ENCODE measurements around the gene NAB2. TPM values are rescaled to one million over a fixed set of nuclear protein-coding genes. Genes with fewer than 3 reads are reported as not detected.

Gene NAB2
- polyA plus RNA-seq, 2 of the 4 experiments (the other 2 are of a cell fraction), result 8.6 to 9.8 TPM

GRCh38 chr12:57097554-57097835 is 8.6 kb downstream of the NAB2 start:
- CTCF ChIA-PET, result interaction anchor here (1.0 to 18.3 kb wide), 6 partner anchors 11 to 37 kb away, joined by 3 to 330 read pairs (median 4); partner anchors contain the start of genes LRP1 and STAT6
- POLR2A ChIA-PET, result interaction anchor here (1.9 to 2.2 kb wide), 2 partner anchors 9 to 14 kb away, joined by 12 to 14 read pairs; partner anchors contain the start of genes NAB2 and STAT6
- FAIRE-seq, result no peak

DNA sequence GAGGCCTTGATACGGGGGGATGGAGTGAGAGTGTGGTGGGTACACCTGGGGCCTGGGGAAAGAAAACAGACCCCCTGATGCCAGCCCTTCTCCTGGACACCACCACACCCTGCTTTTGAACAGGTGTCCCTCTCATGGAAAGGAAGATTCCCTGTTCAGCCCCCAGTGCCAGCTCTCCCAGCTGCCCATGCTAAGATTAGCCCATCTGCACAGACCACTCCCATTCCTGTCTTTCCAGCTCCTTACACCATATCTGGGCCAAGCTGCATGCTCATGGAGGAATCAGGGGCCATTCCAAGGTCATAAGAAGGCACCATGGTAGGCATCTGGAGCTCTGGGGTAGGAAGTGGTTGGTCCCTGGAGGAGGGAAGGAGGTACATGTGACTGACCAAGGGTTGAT is 9.6 kb downstream of the NAB2 start:
- no peak for ATAC-seq
- Histone ChIP-seq H3K27ac (no peak overlapping the region), H3K4me1 (peaks cover 23% of the 10 kb centered on the region), H3K9me3 (no peaks in the 10 kb centered on the region), H3K4me2 (no peak overlapping the region), H3K4me3 (no peak overlapping the region)
- ChIA-PET POLR2A (interaction anchor here (1.9 kb wide), 1 partner anchor 10 kb away, joined by 14 read pairs; the partner anchor contains the start of gene NAB2), CTCF (interaction anchor here (0.6 to 18.3 kb wide), 8 partner anchors 9 to 77 kb away, joined by 3 to 330 read pairs (median 10); partner anchors contain the start of genes NAB2 and STAT6)
- TF ChIP-seq, protein P1, sequence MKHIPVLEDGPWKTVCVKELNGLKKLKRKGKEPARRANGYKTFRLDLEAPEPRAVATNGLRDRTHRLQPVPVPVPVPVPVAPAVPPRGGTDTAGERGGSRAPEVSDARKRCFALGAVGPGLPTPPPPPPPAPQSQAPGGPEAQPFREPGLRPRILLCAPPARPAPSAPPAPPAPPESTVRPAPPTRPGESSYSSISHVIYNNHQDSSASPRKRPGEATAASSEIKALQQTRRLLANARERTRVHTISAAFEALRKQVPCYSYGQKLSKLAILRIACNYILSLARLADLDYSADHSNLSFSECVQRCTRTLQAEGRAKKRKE (CRISPR knock-in tag; IDR thresholded peaks at IDR 0.05; ENCODE audit: low read depth), result no peak
- TF ChIP-seq ZC3H11A (IDR thresholded peaks at IDR 0.05), result no peak
- TF ChIP-seq CHD2 (IDR thresholded peaks at IDR 0.05; ENCODE audit: low read length, partially characterized antibody), result no peak
- no peak for TF ChIP-seq FOSB (CRISPR knock-in tag; IDR thresholded peaks at IDR 0.05)
- no peak for TF ChIP-seq HOXB5 (CRISPR knock-in tag; IDR thresholded peaks at IDR 0.05)
- no peak for TF ChIP-seq HDAC2 (IDR thresholded peaks at IDR 0.05)
- TF ChIP-seq NFE2L2 (conservative IDR thresholded peaks at IDR 0.05; ENCODE audit: low read length), result no peak
- TF ChIP-seq ESRRA (IDR thresholded peaks at IDR 0.05; ENCODE audit: borderline replicate concordance, low read length), result no peak
- TF ChIP-seq, protein P2, sequence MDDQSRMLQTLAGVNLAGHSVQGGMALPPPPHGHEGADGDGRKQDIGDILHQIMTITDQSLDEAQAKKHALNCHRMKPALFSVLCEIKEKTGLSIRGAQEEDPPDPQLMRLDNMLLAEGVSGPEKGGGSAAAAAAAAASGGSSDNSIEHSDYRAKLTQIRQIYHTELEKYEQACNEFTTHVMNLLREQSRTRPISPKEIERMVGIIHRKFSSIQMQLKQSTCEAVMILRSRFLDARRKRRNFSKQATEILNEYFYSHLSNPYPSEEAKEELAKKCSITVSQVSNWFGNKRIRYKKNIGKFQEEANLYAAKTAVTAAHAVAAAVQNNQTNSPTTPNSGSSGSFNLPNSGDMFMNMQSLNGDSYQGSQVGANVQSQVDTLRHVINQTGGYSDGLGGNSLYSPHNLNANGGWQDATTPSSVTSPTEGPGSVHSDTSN (IDR thresholded peaks at IDR 0.05), result no peak
- TF ChIP-seq PHF8 (IDR thresholded peaks at IDR 0.05; ENCODE audit: borderline replicate concordance, low read depth), result no peak
- no peak for TF ChIP-seq NR3C1 (IDR thresholded peaks at IDR 0.05)
- TF ChIP-seq CBX2 (IDR thresholded peaks at IDR 0.05; ENCODE audit: borderline replicate concordance, low read depth), result no peak
- TF ChIP-seq, protein P3, sequence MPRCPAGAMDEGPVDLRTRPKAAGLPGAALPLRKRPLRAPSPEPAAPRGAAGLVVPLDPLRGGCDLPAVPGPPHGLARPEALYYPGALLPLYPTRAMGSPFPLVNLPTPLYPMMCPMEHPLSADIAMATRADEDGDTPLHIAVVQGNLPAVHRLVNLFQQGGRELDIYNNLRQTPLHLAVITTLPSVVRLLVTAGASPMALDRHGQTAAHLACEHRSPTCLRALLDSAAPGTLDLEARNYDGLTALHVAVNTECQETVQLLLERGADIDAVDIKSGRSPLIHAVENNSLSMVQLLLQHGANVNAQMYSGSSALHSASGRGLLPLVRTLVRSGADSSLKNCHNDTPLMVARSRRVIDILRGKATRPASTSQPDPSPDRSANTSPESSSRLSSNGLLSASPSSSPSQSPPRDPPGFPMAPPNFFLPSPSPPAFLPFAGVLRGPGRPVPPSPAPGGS (IDR thresholded peaks at IDR 0.05), result no peak
- TF ChIP-seq FOSL2 (IDR thresholded peaks at IDR 0.05), result no peak
- TF ChIP-seq FOSL2 (CRISPR knock-in tag; IDR thresholded peaks at IDR 0.05), result no peak
- no peak for TF ChIP-seq KDM5A (IDR thresholded peaks at IDR 0.05)
- no peak for TF ChIP-seq SMC3 (IDR thresholded peaks at IDR 0.05)
- no peak for TF ChIP-seq POLR2AphosphoS2 (conservative IDR thresholded peaks at IDR 0.05; ENCODE audit: low read length)
- no peak for TF ChIP-seq EP300 (IDR thresholded peaks at IDR 0.05)
- FAIRE-seq, result no peak
- DNase-seq (ENCODE audit: low read depth in 1 of 2, low spot score in 1 of 2), result no peak
- WGBS (ENCODE audit: missing lambda C conversion rate), result 89% methylated on average over 1 of the region's 1 CpG

More at GRCh38 chr12:57097554-57097835, 8.6 kb downstream of the NAB2 start:
- 89% methylated on average over 8 of the region's 8 CpGs for WGBS (ENCODE audit: missing lambda C conversion rate)
- H3K9me3 ChIP-seq, result no peaks in the 10 kb centered on the region
- peaks cover 17% of the 10 kb centered on the region for H3K4me1 ChIP-seq
- DNase-seq (ENCODE audit: low read depth in 1 of 2, low spot score in 1 of 2) (no peak), ATAC-seq (no peak)
- no peak overlapping the region for H3K27ac ChIP-seq
- TF ChIP-seq FOSB (CRISPR knock-in tag; IDR thresholded peaks at IDR 0.05) (no peak), SMC3 (IDR thresholded peaks at IDR 0.05) (no peak), MYC (IDR thresholded peaks at IDR 0.05; ENCODE audit: borderline replicate concordance, low read length) (no peak), ZFP36 (IDR thresholded peaks at IDR 0.05; ENCODE audit: borderline replicate concordance, partially characterized antibody) (no peak), ELK1 (IDR thresholded peaks at IDR 0.05; ENCODE audit: low read depth, low read length) (no peak), NFE2L2 (conservative IDR thresholded peaks at IDR 0.05; ENCODE audit: low read length) (no peak), HOXB5 (CRISPR knock-in tag; IDR thresholded peaks at IDR 0.05) (no peak), EHMT2 (IDR thresholded peaks at IDR 0.05; ENCODE audit: low read depth) (no peak), CBX8 (IDR thresholded peaks at IDR 0.05) (no peak), CBX2 (IDR thresholded peaks at IDR 0.05; ENCODE audit: borderline replicate concordance, low read depth) (no peak), RCOR1 (IDR thresholded peaks at IDR 0.05; ENCODE audit: low read depth, low read length) (no peak), MAFK (IDR thresholded peaks at IDR 0.05; ENCODE audit: partially characterized antibody) (no peak)
- TF ChIP-seq, protein P3 (IDR thresholded peaks at IDR 0.05), result no peak
- TF ChIP-seq, protein P4, sequence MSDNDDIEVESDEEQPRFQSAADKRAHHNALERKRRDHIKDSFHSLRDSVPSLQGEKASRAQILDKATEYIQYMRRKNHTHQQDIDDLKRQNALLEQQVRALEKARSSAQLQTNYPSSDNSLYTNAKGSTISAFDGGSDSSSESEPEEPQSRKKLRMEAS (IDR thresholded peaks at IDR 0.05), result no peak
- TF ChIP-seq, protein P2 (IDR thresholded peaks at IDR 0.05), result no peak
- TF ChIP-seq, protein P5, sequence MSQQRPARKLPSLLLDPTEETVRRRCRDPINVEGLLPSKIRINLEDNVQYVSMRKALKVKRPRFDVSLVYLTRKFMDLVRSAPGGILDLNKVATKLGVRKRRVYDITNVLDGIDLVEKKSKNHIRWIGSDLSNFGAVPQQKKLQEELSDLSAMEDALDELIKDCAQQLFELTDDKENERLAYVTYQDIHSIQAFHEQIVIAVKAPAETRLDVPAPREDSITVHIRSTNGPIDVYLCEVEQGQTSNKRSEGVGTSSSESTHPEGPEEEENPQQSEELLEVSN (IDR thresholded peaks at IDR 0.05; ENCODE audit: borderline replicate concordance, low read depth), result no peak
- no peak overlapping the region for H3K4me3 ChIP-seq
- no peak overlapping the region for H3K4me2 ChIP-seq

All from A549 (cell line).